CD14-positive monocyte (primary cell): Measurements from ENCODE around the gene IGFN1. TPM values are rescaled to one million over a fixed set of nuclear protein-coding genes. Genes with fewer than 3 reads are reported as not detected.

ENCODE experiments used
- DNase-seq, 3 donors: peaks; one replicate each; pipeline ENCODE4 v3.0.0-alpha.2; 2011 to 2022
- H2AFZ ChIP-seq: 2 replicates; pipeline ENCODE4 v1.6.0; 2012; ENCODE audit warnings: mild to moderate bottlenecking, low read depth, low read length, inconsistent platforms; ENCODE audit not compliant: insufficient read depth, poor library complexity, severe bottlenecking
- H3K27ac ChIP-seq, 2 donors: 1 replicate in 1 of 2; 2 replicates in 1 of 2; pipeline ENCODE4 v1.5.1; 2012 to 2013; ENCODE audit warnings: low read length in 2 of 2, control low read depth in 1 of 2, inconsistent platforms in 1 of 2, low read depth in 1 of 2, mild to moderate bottlenecking in 1 of 2
- H3K27me3 ChIP-seq, 2 donors: one replicate each; pipeline versions ENCODE4 v1.6.0 to v1.6.1; 2011 to 2013; ENCODE audit warnings: low read length in 2 of 2; ENCODE audit not compliant: control insufficient read depth in 2 of 2, insufficient read depth in 2 of 2
- H3K36me3 ChIP-seq, 2 donors: replicated peaks in 1 of 2; 1 replicate in 1 of 2; 2 replicates in 1 of 2; pipeline versions ENCODE4 v1.5.1 to v1.6.1; 2012 to 2013; ENCODE audit warnings: low read length in 2 of 2, control low read depth in 1 of 2, inconsistent platforms in 1 of 2, mild to moderate bottlenecking in 1 of 2; ENCODE audit not compliant: insufficient read depth in 2 of 2, control insufficient read depth in 1 of 2
- H3K4me1 ChIP-seq, 2 donors: 1 replicate in 1 of 2; 2 replicates in 1 of 2; pipeline versions ENCODE4 v1.5.1 to v1.6.1; 2012 to 2013; ENCODE audit warnings: low read length in 2 of 2, control low read depth in 1 of 2, inconsistent platforms in 1 of 2, mild to moderate bottlenecking in 1 of 2, moderate library complexity in 1 of 2; ENCODE audit not compliant: insufficient read depth in 2 of 2, control insufficient read depth in 1 of 2
- H3K4me2 ChIP-seq: replicated peaks from 2 replicates; pipeline ENCODE3; 2012; ENCODE audit warnings: low read length, moderate library complexity, mild to moderate bottlenecking; ENCODE audit not compliant: poor library complexity, severe bottlenecking; ENCODE audit errors: extremely low read depth
- H3K4me3 ChIP-seq, 3 experiments: fragments of 200-600 bp in 1 of 3; sonication (generic) in 1 of 3; replicated peaks in 1 of 3; 1 replicate in 2 of 3; 2 replicates in 1 of 3; pipeline ENCODE4 v1.5.1; 2011 to 2013; ENCODE audit warnings: low read length in 3 of 3, mild to moderate bottlenecking in 3 of 3, control low read depth in 2 of 3, low read depth in 2 of 3, inconsistent platforms in 1 of 3, moderate library complexity in 1 of 3
- H3K79me2 ChIP-seq: 2 replicates; pipeline ENCODE4 v1.6.0; 2012; ENCODE audit warnings: mild to moderate bottlenecking, control low read depth, inconsistent platforms, low read length, moderate library complexity; ENCODE audit not compliant: insufficient read depth
- H3K9ac ChIP-seq: 2 replicates; pipeline ENCODE4 v1.6.0; 2017; ENCODE audit warnings: low read length, mild to moderate bottlenecking; ENCODE audit not compliant: insufficient read depth, poor library complexity, severe bottlenecking
- H3K9me3 ChIP-seq, 2 donors: replicated peaks in 1 of 2; 1 replicate in 1 of 2; 2 replicates in 1 of 2; pipeline versions ENCODE4 v1.5.1 to v1.6.1; 2012 to 2013; ENCODE audit warnings: low read length in 2 of 2, control low read depth in 1 of 2; ENCODE audit not compliant: control insufficient read depth in 1 of 2, insufficient read depth in 1 of 2
- H4K20me1 ChIP-seq: 2 replicates; pipeline ENCODE4 v1.6.0; 2012; ENCODE audit warnings: mild to moderate bottlenecking, low read length, control low read depth, moderate library complexity; ENCODE audit not compliant: insufficient read depth
- H3K27ac Mint-ChIP-seq, 7 donors: one replicate each; pipeline ENCODE4 v1.8.0; 2020; ENCODE audit warnings: mild to moderate bottlenecking in 7 of 7, mixed read lengths in 7 of 7, moderate library complexity in 6 of 7, inconsistent platforms in 2 of 7
- H3K27me3 Mint-ChIP-seq, 3 donors: one replicate each; pipeline ENCODE4 v1.8.0; 2021 to 2022; ENCODE audit warnings: low read depth in 3 of 3, mild to moderate bottlenecking in 3 of 3, mixed read lengths in 3 of 3, moderate library complexity in 3 of 3, inconsistent platforms in 1 of 3
- H3K36me3 Mint-ChIP-seq, 2 donors: one replicate each; pipeline ENCODE4 v1.8.0; 2020; ENCODE audit warnings: mixed read lengths in 2 of 2, inconsistent platforms in 1 of 2, mild to moderate bottlenecking in 1 of 2
- H3K4me1 Mint-ChIP-seq: one replicate; pipeline ENCODE4 v1.8.0; 2020; ENCODE audit warnings: mild to moderate bottlenecking, mixed read lengths
- H3K4me3 Mint-ChIP-seq, 2 donors: one replicate each; pipeline ENCODE4 v1.8.0; 2020; ENCODE audit warnings: mild to moderate bottlenecking in 2 of 2, mixed read lengths in 2 of 2, moderate library complexity in 1 of 2
- H3K9me3 Mint-ChIP-seq, 7 donors: one replicate each; pipeline ENCODE4 v1.8.0; 2020 to 2022; ENCODE audit warnings: mixed read lengths in 7 of 7, mild to moderate bottlenecking in 6 of 7, moderate library complexity in 6 of 7, inconsistent platforms in 2 of 7
- WGBS: methylation state at CpG from one replicate; pipeline ENCODE4 v1.1.5; 2013; ENCODE audit warnings: missing lambda C conversion rate; ENCODE audit not compliant: insufficient coverage; 5-methylcytosine and 5-hydroxymethylcytosine counted together
- intact Hi-C, 2 donors: fragments of 100-400 bp; cut with micrococcal nuclease; formaldehyde crosslinking; loops; one replicate each; pipeline versions ENCODE4 v1.15.0 to v1.15.1; 2023
- polyA plus RNA-seq, 3 donors: library from polyadenylated mRNA; depleted of rRNA in 1 of 3; unstranded in 2 of 3; stranded (reverse) in 1 of 3; fragments of 300-500 nt in 2 of 3; fragments of >200 nt in 1 of 3; fragmentation: Illumina TruSeq in 2 of 3; gene quantifications; 1 replicate in 2 of 3; 2 replicates in 1 of 3; pipeline ENCODE4 v1.2.3, GENCODE V29; 2012 to 2021
- TF ChIP-seq, protein P1 (sequence below): fragments of 200-600 bp; IDR thresholded peaks from one replicate; pipeline ENCODE4 v1.8.0; 2022; ENCODE audit warnings: antibody characterized with exemption, mild to moderate bottlenecking

IGFN1 gene
- polyA plus RNA-seq, 3 donors, result not detected

- Mint-ChIP-seq H3K4me1 (no peaks in the 10 kb centered on the region), H3K9me3 (peaks cover 0 to 2% (median 0%) of the 10 kb centered on the region in 7 donors), H3K36me3 (no peaks in the 10 kb centered on the region), H3K27ac (no peak overlapping the region), H3K4me3 (no peak overlapping the region), H3K27me3 (peaks cover 0 to 9% (median 3%) of the 10 kb centered on the region in 3 donors)
- TF ChIP-seq, protein P1, sequence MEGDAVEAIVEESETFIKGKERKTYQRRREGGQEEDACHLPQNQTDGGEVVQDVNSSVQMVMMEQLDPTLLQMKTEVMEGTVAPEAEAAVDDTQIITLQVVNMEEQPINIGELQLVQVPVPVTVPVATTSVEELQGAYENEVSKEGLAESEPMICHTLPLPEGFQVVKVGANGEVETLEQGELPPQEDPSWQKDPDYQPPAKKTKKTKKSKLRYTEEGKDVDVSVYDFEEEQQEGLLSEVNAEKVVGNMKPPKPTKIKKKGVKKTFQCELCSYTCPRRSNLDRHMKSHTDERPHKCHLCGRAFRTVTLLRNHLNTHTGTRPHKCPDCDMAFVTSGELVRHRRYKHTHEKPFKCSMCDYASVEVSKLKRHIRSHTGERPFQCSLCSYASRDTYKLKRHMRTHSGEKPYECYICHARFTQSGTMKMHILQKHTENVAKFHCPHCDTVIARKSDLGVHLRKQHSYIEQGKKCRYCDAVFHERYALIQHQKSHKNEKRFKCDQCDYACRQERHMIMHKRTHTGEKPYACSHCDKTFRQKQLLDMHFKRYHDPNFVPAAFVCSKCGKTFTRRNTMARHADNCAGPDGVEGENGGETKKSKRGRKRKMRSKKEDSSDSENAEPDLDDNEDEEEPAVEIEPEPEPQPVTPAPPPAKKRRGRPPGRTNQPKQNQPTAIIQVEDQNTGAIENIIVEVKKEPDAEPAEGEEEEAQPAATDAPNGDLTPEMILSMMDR, result no peak
- Histone ChIP-seq H3K27me3 (peaks cover 0 to 2% of the 10 kb centered on the region in 2 donors), H3K9me3 (no peaks in the 10 kb centered on the region), H3K79me2 (no peaks in the 10 kb centered on the region), H3K4me2 (no peak overlapping the region), H3K4me1 (no peaks in the 10 kb centered on the region), H3K27ac (no peak overlapping the region), H3K4me3 (no peak overlapping the region), H3K36me3 (no peaks in the 10 kb centered on the region), H3K9ac (no peak overlapping the region), H4K20me1 (no peaks in the 10 kb centered on the region), H2AFZ (no peak overlapping the region)
- intact Hi-C loops, result no loop called here
- no peak for DNase-seq
- 93% methylated on average over 2 of the region's 4 CpGs for WGBS
Measured at GRCh38 chr1:201163707-201164106, 26.9 kb upstream of the IGFN1 start.

DNA sequence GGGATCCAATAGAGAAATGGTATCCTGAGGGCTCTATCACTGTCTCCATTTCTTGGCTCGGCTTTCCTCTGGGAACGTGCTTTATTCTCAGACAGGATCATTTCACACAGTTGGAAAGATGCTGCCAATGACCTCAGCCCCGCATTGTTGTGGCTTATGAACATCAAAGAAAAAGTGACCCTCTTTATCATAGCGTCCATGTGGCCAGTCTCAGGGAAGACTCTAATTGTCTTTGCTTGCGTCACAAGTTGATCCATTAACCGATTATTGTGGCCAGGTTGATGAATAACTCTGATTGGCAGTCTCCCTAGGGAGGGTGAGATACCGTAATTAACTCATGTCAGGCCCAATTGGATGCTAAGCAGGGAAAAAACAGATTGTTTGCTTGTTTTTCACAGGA lies 26.0 kb upstream of the IGFN1 start:
- no peak overlapping the region for H2AFZ ChIP-seq
- peaks cover 0 to 2% (median 0%) of the 10 kb centered on the region in 7 donors for H3K9me3 Mint-ChIP-seq
- no peaks in the 10 kb centered on the region for H3K4me1 ChIP-seq
- no peak overlapping the region for H3K9ac ChIP-seq
- H4K20me1 ChIP-seq, result no peaks in the 10 kb centered on the region
- no peak overlapping the region for H3K4me3 ChIP-seq
- no peak overlapping the region for H3K27ac Mint-ChIP-seq
- intact Hi-C loops, result no loop called here
- H3K9me3 ChIP-seq, result no peaks in the 10 kb centered on the region
- TF ChIP-seq, protein P1, result no peak
- peaks cover 0 to 2% of the 10 kb centered on the region in 2 donors for H3K27me3 ChIP-seq
- no peak overlapping the region for H3K4me3 Mint-ChIP-seq
- no peaks in the 10 kb centered on the region for H3K79me2 ChIP-seq
- H3K36me3 ChIP-seq, result no peaks in the 10 kb centered on the region
- WGBS, result 93% methylated on average over 7 of the region's 7 CpGs
- no peak for DNase-seq
- H3K36me3 Mint-ChIP-seq, result no peaks in the 10 kb centered on the region
- peaks cover 2 to 8% (median 3%) of the 10 kb centered on the region in 3 donors for H3K27me3 Mint-ChIP-seq
- no peak overlapping the region for H3K27ac ChIP-seq
- no peaks in the 10 kb centered on the region for H3K4me1 Mint-ChIP-seq
- H3K4me2 ChIP-seq, result no peak overlapping the region
